ENCODE data around the gene RHOT2.

DNA sequence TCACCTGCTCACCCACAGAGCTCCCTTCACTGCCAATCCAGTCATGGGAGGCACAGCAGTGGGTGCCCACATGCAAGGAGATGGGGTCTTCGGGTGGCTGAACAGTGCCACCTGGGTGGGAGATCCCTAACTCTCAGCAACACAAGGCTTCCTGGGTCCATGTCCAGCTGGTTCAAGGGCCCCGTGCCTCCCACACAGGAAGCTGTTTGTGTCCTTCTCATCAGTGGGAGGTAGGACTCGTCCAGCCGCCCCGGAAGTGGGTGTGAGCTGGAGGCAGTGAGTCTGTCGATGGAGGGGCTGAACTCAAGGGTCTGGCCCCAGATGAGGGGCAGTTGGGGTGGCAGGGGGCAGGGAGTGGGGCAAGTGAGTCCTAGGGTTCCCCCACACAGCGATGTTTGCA is 36.1 kb downstream of the RHOT2 start:
- TF ChIP-seq, protein P1, sequence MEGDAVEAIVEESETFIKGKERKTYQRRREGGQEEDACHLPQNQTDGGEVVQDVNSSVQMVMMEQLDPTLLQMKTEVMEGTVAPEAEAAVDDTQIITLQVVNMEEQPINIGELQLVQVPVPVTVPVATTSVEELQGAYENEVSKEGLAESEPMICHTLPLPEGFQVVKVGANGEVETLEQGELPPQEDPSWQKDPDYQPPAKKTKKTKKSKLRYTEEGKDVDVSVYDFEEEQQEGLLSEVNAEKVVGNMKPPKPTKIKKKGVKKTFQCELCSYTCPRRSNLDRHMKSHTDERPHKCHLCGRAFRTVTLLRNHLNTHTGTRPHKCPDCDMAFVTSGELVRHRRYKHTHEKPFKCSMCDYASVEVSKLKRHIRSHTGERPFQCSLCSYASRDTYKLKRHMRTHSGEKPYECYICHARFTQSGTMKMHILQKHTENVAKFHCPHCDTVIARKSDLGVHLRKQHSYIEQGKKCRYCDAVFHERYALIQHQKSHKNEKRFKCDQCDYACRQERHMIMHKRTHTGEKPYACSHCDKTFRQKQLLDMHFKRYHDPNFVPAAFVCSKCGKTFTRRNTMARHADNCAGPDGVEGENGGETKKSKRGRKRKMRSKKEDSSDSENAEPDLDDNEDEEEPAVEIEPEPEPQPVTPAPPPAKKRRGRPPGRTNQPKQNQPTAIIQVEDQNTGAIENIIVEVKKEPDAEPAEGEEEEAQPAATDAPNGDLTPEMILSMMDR (IDR thresholded peaks at IDR 0.05), result no peak
- TF ChIP-seq POLR2A (IDR thresholded peaks at IDR 0.05), result no peak

All from adrenal gland (tissue), 5 donors.